Fibroblast of lung (primary cell): Measurements from ENCODE around the gene MYO1E. TPM values are rescaled to one million over a fixed set of nuclear protein-coding genes. Genes with fewer than 3 reads are reported as not detected.

Experiments
- DNase-seq, 2 donors: peaks; one replicate each; pipeline versions ENCODE4 v3.0.0 to v3.0.0-alpha.2; 2010; ENCODE audit warnings: low read depth in 2 of 2
- H2AFZ ChIP-seq: 2 replicates; pipeline ENCODE4 v1.5.1; 2012; ENCODE audit warnings: low read length, control low read depth, inconsistent platforms
- H3K27ac ChIP-seq: 2 replicates; pipeline ENCODE4 v1.5.1; 2011; ENCODE audit warnings: low read length, control low read depth; ENCODE audit not compliant: insufficient read depth
- H3K27me3 ChIP-seq: 2 replicates; pipeline ENCODE4 v1.5.1; 2011; ENCODE audit warnings: mild to moderate bottlenecking, low read length; ENCODE audit not compliant: control insufficient read depth, insufficient read depth
- H3K36me3 ChIP-seq: 2 replicates; pipeline ENCODE4 v1.5.1; 2011; ENCODE audit warnings: low read length; ENCODE audit not compliant: control insufficient read depth, insufficient read depth
- H3K4me1 ChIP-seq: 2 replicates; pipeline ENCODE4 v1.5.1; 2011; ENCODE audit warnings: low read length; ENCODE audit not compliant: control insufficient read depth, insufficient read depth; ENCODE audit errors: extremely low read depth
- H3K4me2 ChIP-seq: 2 replicates; pipeline ENCODE4 v1.5.1; 2011; ENCODE audit warnings: low read length, control low read depth; ENCODE audit not compliant: insufficient read depth; ENCODE audit errors: extremely low read depth
- H3K4me3 ChIP-seq, 4 experiments: fragments of 200-600 bp in 1 of 4; sonication (generic) in 1 of 4; replicated peaks in 1 of 4; 2 replicates each; pipeline ENCODE4 v1.5.1; 2011 to 2016; ENCODE audit warnings: low read length in 4 of 4, low read depth in 3 of 4, mild to moderate bottlenecking in 3 of 4, control low read depth in 2 of 4, inconsistent platforms in 1 of 4, mixed read lengths in 1 of 4; ENCODE audit not compliant: insufficient read depth in 1 of 4; ENCODE audit errors: control extremely low read depth in 1 of 4
- H3K79me2 ChIP-seq: 2 replicates; pipeline ENCODE4 v1.5.1; 2012; ENCODE audit warnings: mild to moderate bottlenecking, low read length, inconsistent platforms; ENCODE audit not compliant: control insufficient read depth, insufficient read depth
- H3K9ac ChIP-seq: 2 replicates; pipeline ENCODE4 v1.5.1; 2011; ENCODE audit warnings: mild to moderate bottlenecking, low read length, control low read depth; ENCODE audit not compliant: insufficient read depth
- H3K9me3 ChIP-seq: 2 replicates; pipeline ENCODE4 v1.5.1; 2012; ENCODE audit warnings: low read depth, low read length; ENCODE audit not compliant: control insufficient read depth, insufficient read depth
- H4K20me1 ChIP-seq: 2 replicates; pipeline ENCODE4 v1.5.1; 2011; ENCODE audit warnings: low read length; ENCODE audit not compliant: control insufficient read depth, insufficient read depth; ENCODE audit errors: extremely low read depth
- EZH2 ChIP-seq: IDR thresholded peaks from 2 replicates; pipeline ENCODE4 v1.5.1; 2012; ENCODE audit warnings: low read length, control low read depth, mild to moderate bottlenecking; ENCODE audit errors: missing control alignments
- polyA plus RNA-seq, 2 donors: library from polyadenylated mRNA; depleted of rRNA in 1 of 2; stranded (reverse) in 1 of 2; unstranded in 1 of 2; fragments of >200 nt; gene quantifications; 2 replicates each; pipeline ENCODE4 v1.2.1, GENCODE V29; 2011 to 2012; ENCODE audit warnings: missing spikeins in 1 of 2
- total RNA-seq: library from RNA; depleted of rRNA; stranded (reverse); fragments of >200 nt; gene quantifications from 2 replicates; pipeline ENCODE4 v1.2.1, GENCODE V29; 2014
- TF ChIP-seq, protein P1 (sequence below), 2 donors: IDR thresholded peaks in 1 of 2; conservative IDR thresholded peaks in 1 of 2; 1 replicate in 1 of 2; 2 replicates in 1 of 2; pipeline ENCODE4 v1.5.1; 2011 to 2012; ENCODE audit warnings: low read length in 2 of 2, control low read depth in 1 of 2, inconsistent platforms in 1 of 2, low read depth in 1 of 2, mild to moderate bottlenecking in 1 of 2

The MYO1E gene
- total and polyA plus RNA-seq, 2 donors (not counting 1 experiment from before 2014, with no cell fraction given), result 27.6 to 84.0 TPM

- Histone ChIP-seq H2AFZ (no peak overlapping the region), H3K4me1 (no peaks in the 10 kb centered on the region), H3K4me2 (no peak overlapping the region), H3K36me3 (peaks cover 2% of the 10 kb centered on the region), H3K27me3 (no peaks in the 10 kb centered on the region), H3K27ac (no peak overlapping the region), H3K4me3 (no peak overlapping the region), H3K79me2 (no peaks in the 10 kb centered on the region), H4K20me1 (no peaks in the 10 kb centered on the region), H3K9ac (no peak overlapping the region), H3K9me3 (no peaks in the 10 kb centered on the region)
- TF ChIP-seq, protein P1, sequence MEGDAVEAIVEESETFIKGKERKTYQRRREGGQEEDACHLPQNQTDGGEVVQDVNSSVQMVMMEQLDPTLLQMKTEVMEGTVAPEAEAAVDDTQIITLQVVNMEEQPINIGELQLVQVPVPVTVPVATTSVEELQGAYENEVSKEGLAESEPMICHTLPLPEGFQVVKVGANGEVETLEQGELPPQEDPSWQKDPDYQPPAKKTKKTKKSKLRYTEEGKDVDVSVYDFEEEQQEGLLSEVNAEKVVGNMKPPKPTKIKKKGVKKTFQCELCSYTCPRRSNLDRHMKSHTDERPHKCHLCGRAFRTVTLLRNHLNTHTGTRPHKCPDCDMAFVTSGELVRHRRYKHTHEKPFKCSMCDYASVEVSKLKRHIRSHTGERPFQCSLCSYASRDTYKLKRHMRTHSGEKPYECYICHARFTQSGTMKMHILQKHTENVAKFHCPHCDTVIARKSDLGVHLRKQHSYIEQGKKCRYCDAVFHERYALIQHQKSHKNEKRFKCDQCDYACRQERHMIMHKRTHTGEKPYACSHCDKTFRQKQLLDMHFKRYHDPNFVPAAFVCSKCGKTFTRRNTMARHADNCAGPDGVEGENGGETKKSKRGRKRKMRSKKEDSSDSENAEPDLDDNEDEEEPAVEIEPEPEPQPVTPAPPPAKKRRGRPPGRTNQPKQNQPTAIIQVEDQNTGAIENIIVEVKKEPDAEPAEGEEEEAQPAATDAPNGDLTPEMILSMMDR (conservative IDR thresholded peaks at IDR 0.05 in 1 of 2, IDR thresholded peaks at IDR 0.05 in 1 of 2; ENCODE audit: low read depth in 1 of 2, low read length in 2 of 2), result no peak
- no peak for TF ChIP-seq EZH2
- DNase-seq, result no peak
Observed at GRCh38 chr15:59087731-59088130, 284.9 kb downstream of the MYO1E start.

Other genes with a start within 250 kb of the MYO1E start
- gene LDHAL6B, start 166.0 kb downstream of the MYO1E start, total RNA-seq, result not detected in 2 replicates
- gene LDHAL6B, start 166.0 kb downstream of the MYO1E start, polyA plus RNA-seq, result not detected in 2 replicates
- 0.26 and 0.33 TPM in 2 replicates for gene FAM81A, start 65.3 kb upstream of the MYO1E start, total RNA-seq
- gene FAM81A, start 65.3 kb upstream of the MYO1E start, polyA plus RNA-seq, result 0.09 and 0.24 TPM in 2 replicates
- 0.17 and 0.26 TPM in 2 replicates for gene GCNT3, start 238.9 kb upstream of the MYO1E start, total RNA-seq
- gene GCNT3, start 238.9 kb upstream of the MYO1E start, polyA plus RNA-seq, result 0.11 and 0.16 TPM in 2 replicates